ENCODE results near the gene TXNDC17. TPM values are rescaled to one million over a fixed set of nuclear protein-coding genes. Genes with fewer than 3 reads are reported as not detected.
"Not testable (repeated sequence)": the region's sequence is repeated elsewhere in the genome, so short reads cannot be mapped to it uniquely, and the experiment has no call there.

The TXNDC17 gene
- total and polyA plus RNA-seq, 2 of the 4 experiments (the other 2 are of a cell fraction) = 45.0 to 494 TPM

DNA sequence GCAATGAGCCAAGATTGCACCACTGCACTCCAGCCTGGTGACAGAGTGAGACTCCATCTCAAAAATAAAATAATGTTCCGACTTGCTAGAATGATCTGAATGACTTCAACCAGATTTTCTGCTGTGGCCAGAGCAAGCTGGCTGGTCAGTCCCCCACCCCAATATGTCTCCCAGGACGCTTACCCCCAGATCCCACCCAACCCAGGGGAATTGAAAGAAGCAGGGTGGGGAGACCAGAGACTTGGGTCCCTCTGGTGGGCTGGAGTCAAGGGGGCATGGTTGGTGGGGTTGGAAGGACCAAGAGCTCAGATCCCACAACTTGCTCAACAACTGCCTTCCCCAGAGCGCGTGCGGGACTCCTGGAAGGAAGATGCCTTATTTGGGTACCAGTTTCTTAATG, 17.6 kb downstream of the TXNDC17 start:
- H3K27me3 ChIP-seq (ENCODE audit: control insufficient read depth, insufficient read depth, low read length) = peaks cover 54% of the 10 kb centered on the region
- H4K5ac ChIP-seq (ENCODE audit: low read depth, low read length); in situ Hi-C loops (cut with MboI; ENCODE audit: low sequenced_read_pairs); H2BK5ac ChIP-seq (ENCODE audit: low read depth, low read length, poor library complexity, severe bottlenecking); H3K23ac ChIP-seq (ENCODE audit: low read depth, low read length); H3K4me3 ChIP-seq (ENCODE audit: insufficient read depth, low read depth, low read length); H4K91ac ChIP-seq (ENCODE audit: insufficient read depth, low read depth, low read length); H3K36me3 ChIP-seq (ENCODE audit: control insufficient read depth, insufficient read depth, low read length); H2AK5ac ChIP-seq (ENCODE audit: low read depth, low read length); H3K9me3 ChIP-seq (ENCODE audit: control insufficient read depth, insufficient read depth, low read length); BruUV-seq (replicated peaks); H4K20me1 ChIP-seq (ENCODE audit: insufficient read depth, low read length); H2BK15ac ChIP-seq (ENCODE audit: low read depth, low read length); dilution Hi-C loops (cut with HindIII; ENCODE audit: low sequenced_read_pairs, unreplicated experiment); H2AFZ ChIP-seq (replicated peaks; ENCODE audit: low read length, poor library complexity); DNase-seq; H3K9me1 ChIP-seq (ENCODE audit: insufficient read depth, low read length); H3K56ac ChIP-seq (ENCODE audit: extremely low read depth, insufficient read depth, low read length); POLR2A ChIA-PET (ENCODE audit: unreplicated experiment); H3K18ac ChIP-seq (ENCODE audit: low read depth, low read length); H2BK20ac ChIP-seq (ENCODE audit: low read depth, low read length); H3K4ac ChIP-seq (ENCODE audit: low read depth, low read length); H2AK9ac ChIP-seq (replicated peaks; ENCODE audit: low read depth, low read length, poor library complexity); H3K9ac ChIP-seq (ENCODE audit: low read depth, low read length); H3K27ac ChIP-seq (ENCODE audit: insufficient read depth, low read length); H3K4me1 ChIP-seq (ENCODE audit: control insufficient read depth, insufficient read depth, low read length); H4K8ac ChIP-seq (ENCODE audit: low read depth in 2 of 2, low read length in 2 of 2); CTCF ChIA-PET; H3K79me1 ChIP-seq (ENCODE audit: low read depth in 1 of 2, low read length in 2 of 2); H3K14ac ChIP-seq (replicated peaks; ENCODE audit: low read depth, low read length); ATAC-seq (ENCODE audit: low read depth); H2BK120ac ChIP-seq (ENCODE audit: low read depth, low read length); H3K4me2 ChIP-seq (ENCODE audit: low read depth, low read length): not testable (repeated sequence)
- intact Hi-C loops (cut with micrococcal nuclease) = loop anchor here (10.0 kb wide), 1 partner anchor 1074 kb away; the partner anchor contains the start of gene NLRP1
- no CpG with 5 or more reads among the region's 5 CpGs for WGBS, 2 experiments (ENCODE audit: extremely low coverage in 2 of 2, insufficient read length in 1 of 2)

Data from IMR-90 (cell line).